HepG2 (cell line): ENCODE measurements around the gene COPZ1. TPM values are rescaled to one million over a fixed set of nuclear protein-coding genes. Genes with fewer than 3 reads are reported as not detected.

Source experiments
- ATAC-seq: fragments of 200-7000 bp; cut with Tn5 transposase; 3 replicates; pipeline ENCODE4 v1.9.1; 2020; ENCODE audit warnings: mild to moderate bottlenecking, moderate library complexity
- BruUV-seq: library from RNA; stranded (reverse); fragments of 400-500 nt; replicated peaks from 2 replicates; lab custom pipeline; 2021; lab: Mats Ljungman, UMichigan
- CTCF ChIA-PET: fragments of 300-600 bp; formaldehyde crosslinking; extraction: SDS; loops from one replicate; lab custom pipeline; 2021; ENCODE audit warnings: low total read pairs, inconsistent platforms, low intra/inter-chr PET ratio; lab: Yijun Ruan, JAX
- POLR2A ChIA-PET: fragments of 350-600 bp; sonication (Branson Sonifier 250); formaldehyde crosslinking; loops from one replicate; lab custom pipeline; 2020; ENCODE audit warnings: antibody characterized with exemption, inconsistent platforms; lab: Yijun Ruan, JAX
- DNase-seq: peaks from one replicate; pipeline ENCODE4 v3.0.0-alpha.2; 2015; ENCODE audit warnings: low spot score
- FAIRE-seq: peaks from 3 replicates; lab custom pipeline; 2011; peaks lifted over from hg19 to GRCh38; lab: Jason Lieb, UNC
- H2AFZ ChIP-seq: one replicate; pipeline ENCODE4 v1.6.1; 2011; ENCODE audit warnings: low read length, inconsistent platforms
- H3K27ac ChIP-seq: fragments of 300-600 bp; 3 replicates; pipeline ENCODE4 v1.8.0; 2011; ENCODE audit warnings: mixed run types, mild to moderate bottlenecking, mixed read lengths, low read length, inconsistent platforms; ENCODE audit not compliant: insufficient read depth; ENCODE audit errors: extremely low read length
- H3K27me3 ChIP-seq, 2 experiments: fragments of 200-600 bp in 1 of 2; 2 replicates in 1 of 2; 3 replicates in 1 of 2; pipeline versions ENCODE4 v1.6.0 to v1.8.0; 2011; ENCODE audit warnings: low read length in 2 of 2, mild to moderate bottlenecking in 2 of 2, moderate library complexity in 2 of 2, inconsistent platforms in 1 of 2; ENCODE audit not compliant: insufficient read depth in 2 of 2, control insufficient read depth in 1 of 2
- H3K36me3 ChIP-seq, 2 experiments: fragments of 200-600 bp in 1 of 2; replicated peaks in 1 of 2; 2 replicates in 1 of 2; 3 replicates in 1 of 2; pipeline versions ENCODE4 v1.5.1 to v1.8.0; 2011; ENCODE audit warnings: low read length in 2 of 2, inconsistent platforms in 1 of 2; ENCODE audit not compliant: insufficient read depth in 2 of 2, control insufficient read depth in 1 of 2
- H3K4me1 ChIP-seq: 2 replicates; pipeline ENCODE4 v1.5.1; 2012; ENCODE audit warnings: low read length, inconsistent platforms; ENCODE audit not compliant: insufficient read depth
- H3K4me2 ChIP-seq: 2 replicates; pipeline ENCODE4 v1.6.0; 2011; ENCODE audit warnings: low read depth, low read length, inconsistent platforms
- H3K4me3 ChIP-seq, 3 experiments: fragments of 200-600 bp in 1 of 3; sonication (generic), shearing (Covaris generic) in 1 of 3; replicated peaks in 1 of 3; 2 replicates each; pipeline ENCODE4 v1.5.1; 2011 to 2016; ENCODE audit warnings: low read length in 3 of 3, inconsistent platforms in 2 of 3, low read depth in 2 of 3, mild to moderate bottlenecking in 2 of 3, control low read depth in 1 of 3, mixed read lengths in 1 of 3; ENCODE audit not compliant: insufficient read depth in 1 of 3
- H3K79me2 ChIP-seq: one replicate; pipeline ENCODE4 v1.6.1; 2011; ENCODE audit warnings: low read length, inconsistent platforms; ENCODE audit not compliant: insufficient read depth
- H3K9ac ChIP-seq: 2 replicates; pipeline ENCODE4 v1.6.0; 2011; ENCODE audit warnings: mild to moderate bottlenecking, low read depth, low read length, inconsistent platforms; ENCODE audit not compliant: insufficient read depth
- H3K9me3 ChIP-seq: 2 replicates; pipeline ENCODE4 v1.5.1; 2012; ENCODE audit warnings: mild to moderate bottlenecking, low read length
- H4K20me1 ChIP-seq: 2 replicates; pipeline ENCODE4 v1.6.0; 2011; ENCODE audit warnings: inconsistent platforms, mild to moderate bottlenecking, low read length, moderate library complexity; ENCODE audit not compliant: insufficient read depth
- CREB1 ChIP-seq, 2 experiments: fragments of 450-650 bp in 1 of 2; IDR thresholded peaks; 2 replicates each; pipeline ENCODE4 v1.6.1; 2016 to 2017; ENCODE audit warnings: control low read depth in 1 of 2, mild to moderate bottlenecking in 1 of 2, missing compliant biosample characterization in 1 of 2, missing genetic modification characterization in 1 of 2
- EEA1 ChIP-seq: sonication (generic); formaldehyde crosslinking; IDR thresholded peaks from 2 replicates; pipeline ENCODE4 v1.5.1; 2020; ENCODE audit warnings: mild to moderate bottlenecking, missing genetic modification reagents, borderline replicate concordance
- HCFC1 ChIP-seq: fragments of 150-350 bp; IDR thresholded peaks from 2 replicates; pipeline ENCODE4 v1.6.1; 2014; ENCODE audit warnings: low read depth, low read length
- SMC3 ChIP-seq: IDR thresholded peaks from 2 replicates; pipeline ENCODE4 v1.6.1; 2011; ENCODE audit warnings: low read length, improper control_type of control experiment
- THRA ChIP-seq: sonication (generic); formaldehyde crosslinking; IDR thresholded peaks from 2 replicates; pipeline ENCODE4 v1.4.0; 2020; ENCODE audit warnings: missing genetic modification reagents, borderline replicate concordance
- THYN1 ChIP-seq: sonication (generic); formaldehyde crosslinking; IDR thresholded peaks from 2 replicates; pipeline ENCODE4 v1.8.1; 2023; ENCODE audit warnings: low read depth, mild to moderate bottlenecking, moderate library complexity, missing genetic modification reagents, borderline replicate concordance
- ZNF264 ChIP-seq: sonication (generic); formaldehyde crosslinking; IDR thresholded peaks from 2 replicates; pipeline ENCODE4 v1.4.0; 2020; ENCODE audit warnings: missing genetic modification reagents
- ZNF430 ChIP-seq: sonication (generic); formaldehyde crosslinking; IDR thresholded peaks from 2 replicates; pipeline ENCODE4 v1.9.0; 2021; ENCODE audit warnings: mild to moderate bottlenecking, missing genetic modification reagents
- WGBS: methylation state at CpG from one replicate; pipeline ENCODE4 v1.1.6; 2017; ENCODE audit warnings: low lambda C conversion rate; 5-methylcytosine and 5-hydroxymethylcytosine counted together
- in situ Hi-C: cut with HindIII; loops from 2 replicates; pipeline ENCODE4 v1.10.0; 2017; ENCODE audit warnings: low pct_unique_long_range_greater_than_20kb; ENCODE audit not compliant: extremely low pct_ligation_motif_present
- intact Hi-C: fragments of 100-400 bp; cut with micrococcal nuclease; formaldehyde crosslinking; loops from one replicate; pipeline ENCODE4 v1.10.0; 2022; ENCODE audit not compliant: unreplicated experiment
- polyA plus RNA-seq, 8 experiments: library from polyadenylated mRNA; depleted of rRNA in 3 of 8; stranded (reverse) in 7 of 8; unstranded in 1 of 8; fragments of >200 nt; fragmentation: Illumina TruSeq in 4 of 8; extraction: Trizol in 4 of 8; gene quantifications; 2 replicates each; pipeline versions ENCODE4 v1.2.1 to v1.2.3, GENCODE V29; 2011 to 2016; ENCODE audit warnings: low read depth in 4 of 8, missing spikeins in 1 of 8, mixed read lengths in 1 of 8; ENCODE audit not compliant: insufficient read depth in 1 of 8
- total RNA-seq, 5 experiments: library from RNA; depleted of rRNA; stranded (reverse); fragments of >200 nt; fragmentation: Illumina TruSeq; extraction: Trizol; gene quantifications; 2 replicates each; pipeline ENCODE4 v1.2.3, GENCODE V29; 2016; ENCODE audit warnings: low read depth in 1 of 5
- TF ChIP-seq, protein P1 (sequence below): sonication (generic); formaldehyde crosslinking; IDR thresholded peaks from 2 replicates; pipeline ENCODE4 v1.5.0; 2020; ENCODE audit warnings: missing genetic modification reagents
- TF ChIP-seq, protein P2 (sequence below), 2 experiments: fragments of 450-650 bp in 1 of 2; sonication (generic) in 1 of 2; formaldehyde crosslinking; IDR thresholded peaks; 2 replicates each; pipeline versions ENCODE4 v1.5.0 to v1.8.0; 2020 to 2022; ENCODE audit warnings: mild to moderate bottlenecking in 1 of 2, missing genetic modification reagents in 1 of 2

Gene COPZ1
- total and polyA plus RNA-seq, 2 of the 13 experiments (the other 11 are each of a cell fraction or from before 2014, with no cell fraction given), result 125 to 184 TPM

DNA sequence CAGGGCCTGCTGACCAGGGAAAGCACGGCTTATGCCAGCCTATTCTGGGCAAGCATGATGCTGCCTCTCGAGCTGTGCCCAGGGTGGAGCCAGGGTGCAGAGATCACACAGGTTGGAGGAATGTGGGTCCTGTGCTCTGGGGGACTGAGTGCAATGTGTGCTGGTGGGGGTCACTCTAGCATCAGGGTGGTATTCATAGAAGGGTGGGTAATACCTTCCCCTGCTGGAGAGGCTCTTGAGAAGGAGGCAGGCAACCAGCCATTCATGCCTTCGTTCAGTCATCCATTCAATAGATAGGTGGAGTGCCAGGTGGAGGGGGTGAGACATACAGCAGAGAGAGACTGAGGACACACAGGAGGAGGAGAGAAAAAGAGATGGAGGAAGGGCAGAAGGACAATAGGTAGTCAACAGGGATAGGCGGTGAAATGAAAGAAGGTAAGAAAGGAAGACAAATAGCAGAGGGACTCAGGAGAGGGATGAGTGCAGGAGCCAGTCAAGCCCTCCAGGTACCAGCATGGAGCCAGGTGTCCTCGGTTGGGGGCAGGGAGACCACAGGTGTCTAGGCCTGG, 64.8 kb downstream of the COPZ1 start:
- peaks cover 29% of the 10 kb centered on the region for H3K4me1 ChIP-seq
- no peak overlapping the region for H3K9ac ChIP-seq
- 45% methylated on average over 4 of the region's 5 CpGs for WGBS
- no peak overlapping the region for H2AFZ ChIP-seq
- H3K36me3 ChIP-seq, result no peaks in the 10 kb centered on the region
- H3K27ac ChIP-seq, result no peak overlapping the region
- DNase-seq (no peak), ATAC-seq (no peak), FAIRE-seq (no peak)
- H3K4me3 ChIP-seq, result no peak overlapping the region
- H3K27me3 ChIP-seq, result peaks cover 0 to 4% of the 10 kb centered on the region in 2 experiments; a peak in 3 of 5 replicates
- intact Hi-C loops, result no loop called here
- ChIA-PET POLR2A (no interaction called here), CTCF (no interaction called here)
- TF ChIP-seq THYN1 (CRISPR knock-in tag) (no peak), CREB1 (IDR thresholded peaks at IDR 0.05) (no peak), CREB1 (CRISPR knock-in tag; IDR thresholded peaks at IDR 0.05) (no peak), THRA (CRISPR knock-in tag) (no peak), EEA1 (no peak), HCFC1 (no peak), ZNF430 (CRISPR knock-in tag) (no peak), SMC3 (no peak), ZNF264 (CRISPR knock-in tag) (no peak)
- TF ChIP-seq, protein P1, sequence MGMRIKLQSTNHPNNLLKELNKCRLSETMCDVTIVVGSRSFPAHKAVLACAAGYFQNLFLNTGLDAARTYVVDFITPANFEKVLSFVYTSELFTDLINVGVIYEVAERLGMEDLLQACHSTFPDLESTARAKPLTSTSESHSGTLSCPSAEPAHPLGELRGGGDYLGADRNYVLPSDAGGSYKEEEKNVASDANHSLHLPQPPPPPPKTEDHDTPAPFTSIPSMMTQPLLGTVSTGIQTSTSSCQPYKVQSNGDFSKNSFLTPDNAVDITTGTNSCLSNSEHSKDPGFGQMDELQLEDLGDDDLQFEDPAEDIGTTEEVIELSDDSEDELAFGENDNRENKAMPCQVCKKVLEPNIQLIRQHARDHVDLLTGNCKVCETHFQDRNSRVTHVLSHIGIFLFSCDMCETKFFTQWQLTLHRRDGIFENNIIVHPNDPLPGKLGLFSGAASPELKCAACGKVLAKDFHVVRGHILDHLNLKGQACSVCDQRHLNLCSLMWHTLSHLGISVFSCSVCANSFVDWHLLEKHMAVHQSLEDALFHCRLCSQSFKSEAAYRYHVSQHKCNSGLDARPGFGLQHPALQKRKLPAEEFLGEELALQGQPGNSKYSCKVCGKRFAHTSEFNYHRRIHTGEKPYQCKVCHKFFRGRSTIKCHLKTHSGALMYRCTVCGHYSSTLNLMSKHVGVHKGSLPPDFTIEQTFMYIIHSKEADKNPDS, result no peak
- TF ChIP-seq, protein P2, sequence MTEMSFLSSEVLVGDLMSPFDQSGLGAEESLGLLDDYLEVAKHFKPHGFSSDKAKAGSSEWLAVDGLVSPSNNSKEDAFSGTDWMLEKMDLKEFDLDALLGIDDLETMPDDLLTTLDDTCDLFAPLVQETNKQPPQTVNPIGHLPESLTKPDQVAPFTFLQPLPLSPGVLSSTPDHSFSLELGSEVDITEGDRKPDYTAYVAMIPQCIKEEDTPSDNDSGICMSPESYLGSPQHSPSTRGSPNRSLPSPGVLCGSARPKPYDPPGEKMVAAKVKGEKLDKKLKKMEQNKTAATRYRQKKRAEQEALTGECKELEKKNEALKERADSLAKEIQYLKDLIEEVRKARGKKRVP (CRISPR knock-in tag; IDR thresholded peaks at IDR 0.05), result no peak
- H3K4me2 ChIP-seq, result no peak overlapping the region
- in situ Hi-C loops, result no loop called here
- H3K9me3 ChIP-seq, result no peaks in the 10 kb centered on the region
- no TSS peak for BruUV-seq
- H4K20me1 ChIP-seq, result no peaks in the 10 kb centered on the region
- no peaks in the 10 kb centered on the region for H3K79me2 ChIP-seq
